GM18870 (cell line): ENCODE results near the gene HACD4.
"Not testable (repeated sequence)": the region's sequence is repeated elsewhere in the genome, so short reads cannot be mapped to it uniquely, and the experiment has no call there.

Experiments used
- ATAC-seq: cut with Tn5 transposase; IDR thresholded peaks from one replicate; pipeline ENCODE4 v1.9.1; 2021; ENCODE audit warnings: moderate library complexity; ENCODE audit not compliant: unreplicated experiment

HACD4 gene

GRCh38 chr9:21016701-21017491 is 14.5 kb downstream of the HACD4 start:
- ATAC-seq, result no peak

DNA sequence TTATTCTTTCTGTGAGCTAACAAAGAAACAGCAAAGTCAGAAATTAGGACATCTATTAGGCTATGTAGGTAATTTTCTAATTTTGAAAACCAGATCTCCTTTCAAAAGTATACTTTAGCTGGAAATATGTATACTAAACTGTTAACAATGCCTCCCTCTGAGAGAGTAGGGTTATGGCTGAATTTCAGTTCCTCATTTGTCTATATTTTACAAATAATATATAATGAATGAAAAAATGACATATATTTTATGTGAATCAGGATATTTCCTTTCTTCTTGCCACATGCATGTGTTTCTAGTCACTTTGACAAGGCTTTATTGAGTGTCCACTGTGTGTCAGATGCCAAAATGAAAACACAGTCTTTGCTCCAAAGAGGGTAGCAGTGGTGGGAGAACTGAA is 15.4 kb downstream of the HACD4 start:
- ATAC-seq, result no peak

- no peak for ATAC-seq
Observed at GRCh38 chr9:21015129-21015815, 16.2 kb downstream of the HACD4 start.

DNA sequence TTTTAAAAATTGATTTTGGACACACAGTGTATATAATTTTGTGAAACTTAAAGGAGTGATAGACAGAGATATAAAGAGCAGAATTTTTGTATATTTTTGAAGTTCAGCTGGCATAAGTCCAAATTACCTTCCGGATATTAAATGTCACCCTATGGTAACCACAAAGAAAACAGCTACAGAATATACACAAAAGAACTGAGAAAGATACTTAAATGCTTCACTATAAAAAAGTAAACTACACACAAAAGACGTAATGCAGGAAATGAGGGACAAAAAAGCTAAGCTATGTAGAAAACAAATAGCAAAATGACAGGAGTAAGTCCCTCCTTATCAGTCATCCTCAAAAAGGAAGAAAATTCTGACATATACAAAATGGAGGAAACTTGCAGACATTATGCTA is 29.4 kb downstream of the HACD4 start:
- ATAC-seq, result no peak

GRCh38 chr9:21001581-21001980 is 29.9 kb downstream of the HACD4 start:
- no peak for ATAC-seq

- ATAC-seq, result peak; percentile 78
Observed at GRCh38 chr9:20997503-20998076, 33.9 kb downstream of the HACD4 start.

GRCh38 chr9:20996809-20997208 is 34.6 kb downstream of the HACD4 start:
- ATAC-seq, result peak; percentile 78

- ATAC-seq, result no peak
Observed at GRCh38 chr9:20995616-20996015, 35.8 kb downstream of the HACD4 start.

DNA sequence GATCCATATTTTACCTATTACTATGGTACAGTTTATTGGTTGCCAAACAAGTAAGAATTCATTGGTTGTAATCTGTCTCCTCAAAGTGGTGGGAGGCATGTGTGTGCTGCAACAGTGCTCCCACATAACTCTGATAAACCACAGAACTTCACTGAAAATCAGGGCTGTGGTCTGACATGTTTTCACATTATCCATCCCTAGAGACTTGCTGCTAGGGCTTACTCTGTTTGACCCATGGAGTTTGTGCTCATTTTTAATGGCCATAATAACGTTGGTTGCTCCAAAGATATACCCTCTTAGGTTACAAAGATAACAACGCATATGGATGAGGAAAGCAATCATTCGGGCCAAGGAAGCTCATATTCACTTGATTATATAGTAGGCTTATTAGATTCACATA is 37.0 kb downstream of the HACD4 start:
- no peak for ATAC-seq

DNA sequence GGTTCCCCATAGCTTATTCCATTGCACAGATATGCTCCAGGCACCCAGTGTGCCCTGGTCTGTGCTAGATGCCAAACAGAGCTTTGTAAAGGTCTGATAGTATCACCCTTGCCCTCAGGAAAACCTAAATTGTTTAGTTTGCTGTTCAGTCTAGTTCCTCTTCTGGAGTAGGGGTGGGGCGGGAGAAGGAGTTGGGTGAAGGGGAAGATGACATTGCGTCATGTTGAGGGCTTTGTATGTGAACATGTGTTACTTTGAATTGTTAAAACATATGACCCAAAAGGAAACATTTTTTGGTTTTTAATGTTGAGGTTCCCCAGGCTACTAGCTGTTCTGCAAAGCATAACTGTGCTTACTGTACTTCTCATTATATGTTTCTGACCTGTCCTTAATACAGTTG is 40.6 kb downstream of the HACD4 start:
- ATAC-seq, result no peak

- no peak for ATAC-seq
Observed at GRCh38 chr9:20989923-20990341, 41.5 kb downstream of the HACD4 start.

DNA sequence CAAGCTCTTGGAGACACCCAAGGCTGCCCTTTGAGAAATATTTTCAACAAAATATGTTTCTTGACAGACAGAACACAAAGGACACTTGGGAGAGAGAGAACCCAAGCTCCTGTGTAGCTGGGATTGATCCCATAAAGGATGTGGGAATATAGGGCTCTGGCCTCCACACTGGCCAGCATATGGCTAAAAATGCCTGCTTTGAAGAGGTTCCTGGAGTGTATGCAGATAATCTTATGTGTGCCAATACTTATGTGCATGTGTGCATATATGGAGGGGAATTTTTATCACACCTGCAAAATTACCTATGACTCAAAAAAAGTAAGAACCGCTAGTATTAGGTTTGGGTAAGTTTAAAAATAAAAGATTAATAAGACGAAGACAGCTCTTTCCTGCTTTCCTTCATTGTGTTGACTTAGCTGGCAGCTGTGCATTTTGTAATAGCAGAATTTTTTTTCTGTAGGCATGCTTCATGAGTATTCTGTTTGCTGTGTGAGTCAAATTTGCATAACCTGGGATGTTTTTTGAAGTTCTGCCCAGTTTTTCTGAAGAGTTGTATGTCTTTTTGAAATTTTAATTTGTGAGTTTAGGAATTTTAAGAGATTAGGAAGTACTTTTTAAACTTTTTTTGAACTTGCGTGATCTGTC is 42.6 kb downstream of the HACD4 start:
- no peak for ATAC-seq

DNA sequence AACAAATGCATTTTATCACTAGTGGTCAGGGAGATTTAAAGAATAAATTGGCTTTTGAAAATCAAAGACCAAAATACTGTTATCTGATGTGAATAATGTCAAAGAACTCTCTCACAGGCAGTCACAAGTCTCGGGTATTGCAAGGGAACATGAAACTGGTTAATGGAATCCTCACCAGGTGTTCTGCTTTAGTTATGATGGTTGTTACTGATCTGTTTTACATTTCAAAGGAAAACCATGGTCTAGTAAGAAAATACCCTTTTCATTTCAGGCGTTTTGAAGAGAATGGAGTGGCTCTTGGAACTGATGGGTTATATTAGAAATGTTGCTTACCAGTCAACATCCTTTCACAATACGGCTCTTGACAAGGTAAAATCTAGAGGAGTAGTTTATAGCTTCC is 43.4 kb downstream of the HACD4 start:
- ATAC-seq, result no peak

GRCh38 chr9:20987521-20987920 is 43.9 kb downstream of the HACD4 start:
- ATAC-seq, result no peak

GRCh38 chr9:20985851-20986600 is 45.4 kb downstream of the HACD4 start:
- no peak for ATAC-seq

- ATAC-seq, result no peak
Observed at GRCh38 chr9:20984506-20984905, 46.9 kb downstream of the HACD4 start.

GRCh38 chr9:20981486-20981885 is 50.0 kb downstream of the HACD4 start:
- no peak for ATAC-seq

DNA sequence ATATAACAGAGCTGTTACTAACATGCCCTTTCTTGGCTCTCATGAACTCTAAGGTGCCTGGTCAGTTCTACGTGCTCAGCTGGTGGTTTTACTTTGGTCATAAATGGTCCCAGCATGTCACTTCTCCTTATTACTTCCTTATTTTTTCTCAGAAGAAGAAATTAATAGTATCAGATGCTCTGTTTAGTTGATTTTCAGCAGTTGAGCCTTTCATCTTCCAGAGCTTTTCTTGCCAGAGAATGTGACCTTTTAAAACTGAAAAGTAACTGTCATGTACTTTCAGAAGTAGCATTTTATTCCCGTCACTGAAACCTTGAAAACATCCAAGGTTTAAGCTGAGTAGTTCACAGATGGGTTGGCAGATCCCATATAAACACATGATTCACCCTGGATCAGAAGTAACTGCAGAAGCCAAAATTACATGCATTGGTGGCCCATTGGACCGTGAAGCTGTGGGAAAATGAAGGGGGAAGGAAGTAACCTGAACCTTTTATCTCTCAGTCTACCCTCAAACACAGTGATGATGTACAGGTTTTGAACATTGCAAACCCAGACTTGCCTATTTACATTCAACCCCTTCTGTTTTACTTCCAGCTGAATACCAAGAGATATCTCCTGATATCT is 50.5 kb downstream of the HACD4 start:
- peak; percentile 69 for ATAC-seq

DNA sequence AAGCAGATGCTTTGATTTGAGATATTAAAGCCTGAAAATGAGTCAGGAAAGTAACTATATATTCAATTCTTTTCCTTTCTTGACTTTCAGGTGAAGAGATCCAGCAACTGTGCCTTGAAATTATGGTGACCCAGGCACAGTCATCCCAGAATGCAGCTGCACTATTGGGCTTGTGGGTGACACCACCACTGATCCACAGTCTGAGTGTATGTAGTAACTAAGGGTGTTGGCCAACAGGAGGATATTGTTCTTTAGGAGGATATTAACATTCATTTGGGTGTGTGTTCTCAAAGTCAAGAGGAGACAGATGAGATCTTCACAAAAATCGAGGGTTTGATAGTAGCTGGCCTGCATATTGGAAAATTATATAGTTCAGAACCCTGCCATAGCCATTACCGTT is 53.2 kb downstream of the HACD4 start:
- no peak for ATAC-seq

- not testable (repeated sequence) for ATAC-seq
Observed at GRCh38 chr9:20974191-20974938, 57.1 kb downstream of the HACD4 start.
